K562 (cell line): ENCODE results near the gene OR4D9.
A peak's percentile ranks its signal among the peaks of the same experiment; 100 is the strongest.
"Not testable (repeated sequence)": the region's sequence is repeated elsewhere in the genome, so short reads cannot be mapped to it uniquely, and the experiment has no call there.

Experiments used
- HCFC1 ChIP-seq: IDR thresholded peaks from 2 replicates; pipeline ENCODE4 v1.6.1; 2012; ENCODE audit warnings: low read depth, low read length, improper control_type of control experiment
- MBD2 ChIP-seq: sonication (generic); IDR thresholded peaks from 2 replicates; pipeline ENCODE4 v1.6.1; 2016; ENCODE audit warnings: low read depth, borderline replicate concordance
- RERE ChIP-seq: sonication (generic); formaldehyde crosslinking; IDR thresholded peaks from 2 replicates; pipeline ENCODE4 v1.8.0; 2023; ENCODE audit warnings: missing genetic modification reagents, mild to moderate bottlenecking, borderline replicate concordance
- ZSCAN29 ChIP-seq: fragments of 450-650 bp; IDR thresholded peaks from 2 replicates; pipeline ENCODE4 v1.6.1; 2017
- TF ChIP-seq, protein P1 (sequence below), 3 experiments: IDR thresholded peaks in 2 of 3; conservative IDR thresholded peaks in 1 of 3; 2 replicates each; pipeline ENCODE4 v1.5.1; 2011 to 2012; ENCODE audit warnings: low read length in 3 of 3, mild to moderate bottlenecking in 3 of 3, control low read depth in 2 of 3, improper control_type of control experiment in 1 of 3, inconsistent platforms in 1 of 3, low read depth in 1 of 3, mixed read lengths in 1 of 3, moderate library complexity in 1 of 3; ENCODE audit not compliant: insufficient read depth in 2 of 3

DNA sequence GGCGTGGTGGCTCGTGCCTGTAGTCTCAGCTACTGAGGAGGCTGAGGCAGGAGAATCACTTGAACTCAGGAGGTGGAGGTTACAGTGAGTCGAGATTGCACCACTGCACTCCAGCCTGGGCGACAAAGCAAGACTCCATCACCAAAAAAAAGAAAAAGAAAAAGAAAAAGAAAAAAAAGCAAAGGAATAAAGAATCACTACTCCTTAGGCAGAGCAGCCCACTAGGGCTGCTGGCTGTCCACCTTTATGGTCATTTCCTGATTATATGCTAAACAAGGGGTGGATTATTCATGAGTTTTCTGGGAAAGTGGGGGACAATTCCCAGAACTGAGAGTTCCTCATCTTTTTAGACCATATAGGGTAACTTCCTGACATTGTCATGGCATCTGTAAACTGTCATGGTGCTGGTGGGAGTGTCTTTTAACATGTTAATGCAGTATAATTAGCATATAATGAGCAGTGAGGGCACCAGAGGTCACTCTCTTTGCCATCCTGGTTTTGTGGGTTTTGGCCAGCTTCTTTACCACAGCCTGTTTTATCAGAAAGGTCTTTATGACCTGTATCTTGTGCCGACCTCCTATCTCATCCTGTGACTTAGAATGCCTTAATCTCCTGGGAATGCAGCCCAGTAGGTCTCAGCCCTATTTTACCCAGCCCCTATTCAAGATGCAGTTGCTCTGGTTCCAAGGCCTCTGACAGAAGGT, 36.4 kb downstream of the OR4D9 start:
- TF ChIP-seq HCFC1; ZSCAN29; RERE (CRISPR knock-in tag): not testable (repeated sequence)
- 0 out of 2 replicates have a peak, but pooled peaks have one; percentile 30 for TF ChIP-seq MBD2
- TF ChIP-seq, protein P1, sequence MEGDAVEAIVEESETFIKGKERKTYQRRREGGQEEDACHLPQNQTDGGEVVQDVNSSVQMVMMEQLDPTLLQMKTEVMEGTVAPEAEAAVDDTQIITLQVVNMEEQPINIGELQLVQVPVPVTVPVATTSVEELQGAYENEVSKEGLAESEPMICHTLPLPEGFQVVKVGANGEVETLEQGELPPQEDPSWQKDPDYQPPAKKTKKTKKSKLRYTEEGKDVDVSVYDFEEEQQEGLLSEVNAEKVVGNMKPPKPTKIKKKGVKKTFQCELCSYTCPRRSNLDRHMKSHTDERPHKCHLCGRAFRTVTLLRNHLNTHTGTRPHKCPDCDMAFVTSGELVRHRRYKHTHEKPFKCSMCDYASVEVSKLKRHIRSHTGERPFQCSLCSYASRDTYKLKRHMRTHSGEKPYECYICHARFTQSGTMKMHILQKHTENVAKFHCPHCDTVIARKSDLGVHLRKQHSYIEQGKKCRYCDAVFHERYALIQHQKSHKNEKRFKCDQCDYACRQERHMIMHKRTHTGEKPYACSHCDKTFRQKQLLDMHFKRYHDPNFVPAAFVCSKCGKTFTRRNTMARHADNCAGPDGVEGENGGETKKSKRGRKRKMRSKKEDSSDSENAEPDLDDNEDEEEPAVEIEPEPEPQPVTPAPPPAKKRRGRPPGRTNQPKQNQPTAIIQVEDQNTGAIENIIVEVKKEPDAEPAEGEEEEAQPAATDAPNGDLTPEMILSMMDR (IDR thresholded peaks at IDR 0.05 in 2 of 3, conservative IDR thresholded peaks at IDR 0.05 in 1 of 3; ENCODE audit: insufficient read depth in 2 of 3, low read depth in 1 of 3, low read length in 3 of 3), result not testable (repeated sequence)
